GM12878 (cell line): ENCODE measurements around the gene DNAH3.

Source experiments
- ESRRA ChIP-seq: IDR thresholded peaks from 2 replicates; pipeline ENCODE4 v1.6.1; 2012; ENCODE audit warnings: mild to moderate bottlenecking, low read length, improper control_type of control experiment
- MYC ChIP-seq: IDR thresholded peaks from 2 replicates; pipeline ENCODE4 v1.6.1; 2011; ENCODE audit warnings: mild to moderate bottlenecking, low read length, moderate library complexity, inconsistent platforms; ENCODE audit not compliant: insufficient read depth, insufficient replicate concordance, insufficient read length, severe bottlenecking
- NFYB ChIP-seq: IDR thresholded peaks from 2 replicates; pipeline ENCODE4 v1.6.1; 2011; ENCODE audit warnings: low read depth, mild to moderate bottlenecking, low read length, improper control_type of control experiment, moderate library complexity; ENCODE audit not compliant: insufficient read depth
- NR2C2 ChIP-seq: IDR thresholded peaks from 2 replicates; pipeline ENCODE4 v1.6.1; 2011; ENCODE audit warnings: borderline replicate concordance, low read depth; ENCODE audit not compliant: control insufficient read depth, insufficient read length
- POLR2A ChIP-seq: IDR thresholded peaks from 2 replicates; pipeline ENCODE4 v1.6.1; 2011; ENCODE audit warnings: low read depth, mild to moderate bottlenecking, low read length
- POLR2AphosphoS5 ChIP-seq: IDR thresholded peaks from 2 replicates; pipeline ENCODE4 v1.6.1; 2011; ENCODE audit warnings: mild to moderate bottlenecking, low read length, inconsistent platforms
- TCF3 ChIP-seq: IDR thresholded peaks from 2 replicates; pipeline ENCODE4 v1.6.1; 2012; ENCODE audit warnings: low read depth, mild to moderate bottlenecking, low read length, borderline replicate concordance; ENCODE audit not compliant: insufficient read depth
- TF ChIP-seq, protein P1 (sequence below): IDR thresholded peaks from 2 replicates; pipeline ENCODE4 v1.6.1; 2012; ENCODE audit warnings: mild to moderate bottlenecking, low read depth, low read length
- TF ChIP-seq, protein P2 (sequence below): fragments of 450-650 bp; IDR thresholded peaks from 2 replicates; pipeline ENCODE4 v1.6.1; 2017; ENCODE audit warnings: mild to moderate bottlenecking, moderate library complexity
- TF ChIP-seq, protein P3 (sequence below), 3 experiments: IDR thresholded peaks in 2 of 3; conservative IDR thresholded peaks in 1 of 3; 2 replicates each; pipeline ENCODE4 v1.5.1; 2011; ENCODE audit warnings: low read depth in 3 of 3, low read length in 3 of 3, mild to moderate bottlenecking in 3 of 3, control low read depth in 2 of 3, moderate library complexity in 2 of 3, inconsistent platforms in 1 of 3, mixed read lengths in 1 of 3; ENCODE audit not compliant: control insufficient read depth in 2 of 3, insufficient read depth in 1 of 3; ENCODE audit errors: extremely low read depth in 1 of 3
- TF ChIP-seq, protein P4 (sequence below): IDR thresholded peaks from 2 replicates; pipeline ENCODE4 v1.6.1; 2011; ENCODE audit warnings: borderline replicate concordance, low read depth, mild to moderate bottlenecking, moderate library complexity, low read length; ENCODE audit not compliant: insufficient read depth, poor library complexity, severe bottlenecking
- TF ChIP-seq, protein P5 (sequence below): IDR thresholded peaks from 2 replicates; pipeline ENCODE4 v1.6.1; 2011; ENCODE audit warnings: borderline replicate concordance, low read depth, mild to moderate bottlenecking, moderate library complexity, mixed read lengths, low read length; ENCODE audit not compliant: insufficient read depth; ENCODE audit errors: extremely low read length
- TF ChIP-seq, protein P6 (sequence below): IDR thresholded peaks from 2 replicates; pipeline ENCODE4 v1.6.1; 2012; ENCODE audit warnings: low read depth, low read length, improper control_type of control experiment
- TF ChIP-seq, protein P7 (sequence below): IDR thresholded peaks from 2 replicates; pipeline ENCODE4 v1.6.1; 2011; ENCODE audit warnings: low read depth, low read length, improper control_type of control experiment, borderline replicate concordance

DNA sequence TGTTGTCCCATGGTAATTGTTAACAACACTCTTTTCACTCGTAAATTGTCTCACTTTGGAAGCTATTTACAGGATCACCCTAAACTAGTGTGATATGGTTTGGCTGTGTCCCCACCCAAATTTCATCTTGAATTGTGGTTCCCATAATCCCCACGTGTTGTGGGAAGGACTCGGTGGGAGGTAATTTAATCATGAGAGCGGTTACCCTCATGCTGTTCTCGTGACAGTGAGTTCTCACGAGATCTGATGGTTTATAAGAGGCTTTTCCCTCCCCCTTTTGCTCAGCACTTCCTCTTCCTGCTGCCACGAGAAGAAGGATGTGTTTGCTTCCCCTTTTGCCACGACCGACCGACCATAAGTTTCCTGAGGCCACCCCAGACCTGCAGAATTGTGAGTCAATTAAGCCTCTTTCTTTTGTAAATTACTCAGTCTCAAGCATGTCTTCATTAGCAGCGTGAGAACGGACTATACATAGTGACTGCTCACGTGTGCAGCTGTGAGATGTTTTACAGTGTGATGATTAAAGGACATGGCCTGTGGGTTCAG, 34.4 kb downstream of the DNAH3 start:
- TF ChIP-seq NR2C2, result no peak
- no peak for TF ChIP-seq POLR2AphosphoS5
- TF ChIP-seq, protein P1, sequence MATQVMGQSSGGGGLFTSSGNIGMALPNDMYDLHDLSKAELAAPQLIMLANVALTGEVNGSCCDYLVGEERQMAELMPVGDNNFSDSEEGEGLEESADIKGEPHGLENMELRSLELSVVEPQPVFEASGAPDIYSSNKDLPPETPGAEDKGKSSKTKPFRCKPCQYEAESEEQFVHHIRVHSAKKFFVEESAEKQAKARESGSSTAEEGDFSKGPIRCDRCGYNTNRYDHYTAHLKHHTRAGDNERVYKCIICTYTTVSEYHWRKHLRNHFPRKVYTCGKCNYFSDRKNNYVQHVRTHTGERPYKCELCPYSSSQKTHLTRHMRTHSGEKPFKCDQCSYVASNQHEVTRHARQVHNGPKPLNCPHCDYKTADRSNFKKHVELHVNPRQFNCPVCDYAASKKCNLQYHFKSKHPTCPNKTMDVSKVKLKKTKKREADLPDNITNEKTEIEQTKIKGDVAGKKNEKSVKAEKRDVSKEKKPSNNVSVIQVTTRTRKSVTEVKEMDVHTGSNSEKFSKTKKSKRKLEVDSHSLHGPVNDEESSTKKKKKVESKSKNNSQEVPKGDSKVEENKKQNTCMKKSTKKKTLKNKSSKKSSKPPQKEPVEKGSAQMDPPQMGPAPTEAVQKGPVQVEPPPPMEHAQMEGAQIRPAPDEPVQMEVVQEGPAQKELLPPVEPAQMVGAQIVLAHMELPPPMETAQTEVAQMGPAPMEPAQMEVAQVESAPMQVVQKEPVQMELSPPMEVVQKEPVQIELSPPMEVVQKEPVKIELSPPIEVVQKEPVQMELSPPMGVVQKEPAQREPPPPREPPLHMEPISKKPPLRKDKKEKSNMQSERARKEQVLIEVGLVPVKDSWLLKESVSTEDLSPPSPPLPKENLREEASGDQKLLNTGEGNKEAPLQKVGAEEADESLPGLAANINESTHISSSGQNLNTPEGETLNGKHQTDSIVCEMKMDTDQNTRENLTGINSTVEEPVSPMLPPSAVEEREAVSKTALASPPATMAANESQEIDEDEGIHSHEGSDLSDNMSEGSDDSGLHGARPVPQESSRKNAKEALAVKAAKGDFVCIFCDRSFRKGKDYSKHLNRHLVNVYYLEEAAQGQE, result no peak
- TF ChIP-seq, protein P2, sequence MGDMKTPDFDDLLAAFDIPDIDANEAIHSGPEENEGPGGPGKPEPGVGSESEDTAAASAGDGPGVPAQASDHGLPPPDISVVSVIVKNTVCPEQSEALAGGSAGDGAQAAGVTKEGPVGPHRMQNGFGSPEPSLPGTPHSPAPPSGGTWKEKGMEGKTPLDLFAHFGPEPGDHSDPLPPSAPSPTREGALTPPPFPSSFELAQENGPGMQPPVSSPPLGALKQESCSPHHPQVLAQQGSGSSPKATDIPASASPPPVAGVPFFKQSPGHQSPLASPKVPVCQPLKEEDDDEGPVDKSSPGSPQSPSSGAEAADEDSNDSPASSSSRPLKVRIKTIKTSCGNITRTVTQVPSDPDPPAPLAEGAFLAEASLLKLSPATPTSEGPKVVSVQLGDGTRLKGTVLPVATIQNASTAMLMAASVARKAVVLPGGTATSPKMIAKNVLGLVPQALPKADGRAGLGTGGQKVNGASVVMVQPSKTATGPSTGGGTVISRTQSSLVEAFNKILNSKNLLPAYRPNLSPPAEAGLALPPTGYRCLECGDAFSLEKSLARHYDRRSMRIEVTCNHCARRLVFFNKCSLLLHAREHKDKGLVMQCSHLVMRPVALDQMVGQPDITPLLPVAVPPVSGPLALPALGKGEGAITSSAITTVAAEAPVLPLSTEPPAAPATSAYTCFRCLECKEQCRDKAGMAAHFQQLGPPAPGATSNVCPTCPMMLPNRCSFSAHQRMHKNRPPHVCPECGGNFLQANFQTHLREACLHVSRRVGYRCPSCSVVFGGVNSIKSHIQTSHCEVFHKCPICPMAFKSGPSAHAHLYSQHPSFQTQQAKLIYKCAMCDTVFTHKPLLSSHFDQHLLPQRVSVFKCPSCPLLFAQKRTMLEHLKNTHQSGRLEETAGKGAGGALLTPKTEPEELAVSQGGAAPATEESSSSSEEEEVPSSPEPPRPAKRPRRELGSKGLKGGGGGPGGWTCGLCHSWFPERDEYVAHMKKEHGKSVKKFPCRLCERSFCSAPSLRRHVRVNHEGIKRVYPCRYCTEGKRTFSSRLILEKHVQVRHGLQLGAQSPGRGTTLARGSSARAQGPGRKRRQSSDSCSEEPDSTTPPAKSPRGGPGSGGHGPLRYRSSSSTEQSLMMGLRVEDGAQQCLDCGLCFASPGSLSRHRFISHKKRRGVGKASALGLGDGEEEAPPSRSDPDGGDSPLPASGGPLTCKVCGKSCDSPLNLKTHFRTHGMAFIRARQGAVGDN, result no peak
- TF ChIP-seq, protein P3, sequence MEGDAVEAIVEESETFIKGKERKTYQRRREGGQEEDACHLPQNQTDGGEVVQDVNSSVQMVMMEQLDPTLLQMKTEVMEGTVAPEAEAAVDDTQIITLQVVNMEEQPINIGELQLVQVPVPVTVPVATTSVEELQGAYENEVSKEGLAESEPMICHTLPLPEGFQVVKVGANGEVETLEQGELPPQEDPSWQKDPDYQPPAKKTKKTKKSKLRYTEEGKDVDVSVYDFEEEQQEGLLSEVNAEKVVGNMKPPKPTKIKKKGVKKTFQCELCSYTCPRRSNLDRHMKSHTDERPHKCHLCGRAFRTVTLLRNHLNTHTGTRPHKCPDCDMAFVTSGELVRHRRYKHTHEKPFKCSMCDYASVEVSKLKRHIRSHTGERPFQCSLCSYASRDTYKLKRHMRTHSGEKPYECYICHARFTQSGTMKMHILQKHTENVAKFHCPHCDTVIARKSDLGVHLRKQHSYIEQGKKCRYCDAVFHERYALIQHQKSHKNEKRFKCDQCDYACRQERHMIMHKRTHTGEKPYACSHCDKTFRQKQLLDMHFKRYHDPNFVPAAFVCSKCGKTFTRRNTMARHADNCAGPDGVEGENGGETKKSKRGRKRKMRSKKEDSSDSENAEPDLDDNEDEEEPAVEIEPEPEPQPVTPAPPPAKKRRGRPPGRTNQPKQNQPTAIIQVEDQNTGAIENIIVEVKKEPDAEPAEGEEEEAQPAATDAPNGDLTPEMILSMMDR (IDR thresholded peaks at IDR 0.05 in 2 of 3, conservative IDR thresholded peaks at IDR 0.05 in 1 of 3; ENCODE audit: control insufficient read depth in 2 of 3, extremely low read depth in 1 of 3, insufficient read depth in 1 of 3, low read depth in 3 of 3, low read length in 3 of 3), result no peak
- TF ChIP-seq, protein P4, sequence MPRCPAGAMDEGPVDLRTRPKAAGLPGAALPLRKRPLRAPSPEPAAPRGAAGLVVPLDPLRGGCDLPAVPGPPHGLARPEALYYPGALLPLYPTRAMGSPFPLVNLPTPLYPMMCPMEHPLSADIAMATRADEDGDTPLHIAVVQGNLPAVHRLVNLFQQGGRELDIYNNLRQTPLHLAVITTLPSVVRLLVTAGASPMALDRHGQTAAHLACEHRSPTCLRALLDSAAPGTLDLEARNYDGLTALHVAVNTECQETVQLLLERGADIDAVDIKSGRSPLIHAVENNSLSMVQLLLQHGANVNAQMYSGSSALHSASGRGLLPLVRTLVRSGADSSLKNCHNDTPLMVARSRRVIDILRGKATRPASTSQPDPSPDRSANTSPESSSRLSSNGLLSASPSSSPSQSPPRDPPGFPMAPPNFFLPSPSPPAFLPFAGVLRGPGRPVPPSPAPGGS, result no peak
- TF ChIP-seq MYC, result no peak
- TF ChIP-seq, protein P5, sequence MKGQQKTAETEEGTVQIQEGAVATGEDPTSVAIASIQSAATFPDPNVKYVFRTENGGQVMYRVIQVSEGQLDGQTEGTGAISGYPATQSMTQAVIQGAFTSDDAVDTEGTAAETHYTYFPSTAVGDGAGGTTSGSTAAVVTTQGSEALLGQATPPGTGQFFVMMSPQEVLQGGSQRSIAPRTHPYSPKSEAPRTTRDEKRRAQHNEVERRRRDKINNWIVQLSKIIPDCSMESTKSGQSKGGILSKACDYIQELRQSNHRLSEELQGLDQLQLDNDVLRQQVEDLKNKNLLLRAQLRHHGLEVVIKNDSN, result no peak
- no peak for TF ChIP-seq TCF3
- TF ChIP-seq POLR2A, result no peak
- TF ChIP-seq, protein P6, sequence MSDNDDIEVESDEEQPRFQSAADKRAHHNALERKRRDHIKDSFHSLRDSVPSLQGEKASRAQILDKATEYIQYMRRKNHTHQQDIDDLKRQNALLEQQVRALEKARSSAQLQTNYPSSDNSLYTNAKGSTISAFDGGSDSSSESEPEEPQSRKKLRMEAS, result no peak
- TF ChIP-seq ESRRA, result no peak
- TF ChIP-seq NFYB, result no peak
- TF ChIP-seq, protein P7, sequence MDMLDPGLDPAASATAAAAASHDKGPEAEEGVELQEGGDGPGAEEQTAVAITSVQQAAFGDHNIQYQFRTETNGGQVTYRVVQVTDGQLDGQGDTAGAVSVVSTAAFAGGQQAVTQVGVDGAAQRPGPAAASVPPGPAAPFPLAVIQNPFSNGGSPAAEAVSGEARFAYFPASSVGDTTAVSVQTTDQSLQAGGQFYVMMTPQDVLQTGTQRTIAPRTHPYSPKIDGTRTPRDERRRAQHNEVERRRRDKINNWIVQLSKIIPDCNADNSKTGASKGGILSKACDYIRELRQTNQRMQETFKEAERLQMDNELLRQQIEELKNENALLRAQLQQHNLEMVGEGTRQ, result no peak
